Stimulated activated CD8-positive, alpha-beta memory T cell treated with anti-CD3 and anti-CD28 coated beads, Interleukin-15, amount 100 ng/mL, for 24 hours (primary cell): Measurements from ENCODE around the gene RGS9.
"Not testable (repeated sequence)": the region's sequence is repeated elsewhere in the genome, so short reads cannot be mapped to it uniquely, and the experiment has no call there.

Experiments used
- DNase-seq: peaks from one replicate; pipeline ENCODE4 v3.0.0-alpha.2; 2020; ENCODE audit warnings: low read depth

The RGS9 gene

GRCh38 chr17:65156835-65157565 is 19.8 kb downstream of the RGS9 start:
- DNase-seq: no peak

GRCh38 chr17:65158041-65158440 is 20.9 kb downstream of the RGS9 start:
- DNase-seq: no peak

GRCh38 chr17:65158622-65159021 is 21.5 kb downstream of the RGS9 start:
- DNase-seq: no peak

- no peak for DNase-seq
Measured at GRCh38 chr17:65160516-65160915, 23.3 kb downstream of the RGS9 start.

GRCh38 chr17:65163990-65164495 is 26.9 kb downstream of the RGS9 start:
- no peak for DNase-seq

GRCh38 chr17:65166787-65167186 is 29.6 kb downstream of the RGS9 start:
- DNase-seq: no peak

- DNase-seq: no peak
Measured at GRCh38 chr17:65167566-65167965, 30.4 kb downstream of the RGS9 start.

GRCh38 chr17:65169691-65170090 is 32.5 kb downstream of the RGS9 start:
- DNase-seq: no peak

GRCh38 chr17:65170839-65171238 is 33.7 kb downstream of the RGS9 start:
- DNase-seq: no peak

- DNase-seq: no peak
Measured at GRCh38 chr17:65171752-65172151, 34.6 kb downstream of the RGS9 start.

GRCh38 chr17:65172496-65173136 is 35.4 kb downstream of the RGS9 start:
- no peak for DNase-seq

- peak; percentile 31 for DNase-seq
Measured at GRCh38 chr17:65173284-65173793, 36.2 kb downstream of the RGS9 start.

- no peak for DNase-seq
Measured at GRCh38 chr17:65173976-65174683, 37.0 kb downstream of the RGS9 start.

GRCh38 chr17:65174974-65175373 is 37.8 kb downstream of the RGS9 start:
- no peak for DNase-seq

- no peak for DNase-seq
Measured at GRCh38 chr17:65175952-65176351, 38.8 kb downstream of the RGS9 start.

GRCh38 chr17:65176646-65177409 is 39.7 kb downstream of the RGS9 start:
- DNase-seq: no peak

GRCh38 chr17:65177901-65178300 is 40.7 kb downstream of the RGS9 start:
- no peak for DNase-seq

- not testable (repeated sequence) for DNase-seq
Measured at GRCh38 chr17:65180276-65180675, 43.1 kb downstream of the RGS9 start.

- not testable (repeated sequence) for DNase-seq
Measured at GRCh38 chr17:65180752-65181236, 43.6 kb downstream of the RGS9 start.

GRCh38 chr17:65181237-65182061 is 44.3 kb downstream of the RGS9 start:
- DNase-seq: no peak

GRCh38 chr17:65182233-65182632 is 45.1 kb downstream of the RGS9 start:
- no peak for DNase-seq
